Gastrocnemius medialis (tissue), 4 donors: ENCODE measurements around the gene ZNF365. TPM values are rescaled to one million over a fixed set of nuclear protein-coding genes. Genes with fewer than 3 reads are reported as not detected.
"Not testable (repeated sequence)": the region's sequence is repeated elsewhere in the genome, so short reads cannot be mapped to it uniquely, and the experiment has no call there.

Source experiments
- ATAC-seq, 2 donors: fragments of 150-250 bp; one replicate each; pipeline ENCODE4 v1.9.1; 2016
- DNase-seq, 2 donors: peaks; one replicate each; pipeline ENCODE4 v3.0.0-alpha.2; 2019
- H3K27ac ChIP-seq, 4 donors: fragments of 200-600 bp; sonication (generic); 1 replicate in 1 of 4; 2 replicates in 3 of 4; pipeline ENCODE4 v1.5.1; 2016 to 2018; ENCODE audit warnings: mild to moderate bottlenecking in 2 of 4, moderate library complexity in 1 of 4
- H3K27me3 ChIP-seq, 3 donors: fragments of 200-600 bp; sonication (generic) in 2 of 3; 1 replicate in 1 of 3; 2 replicates in 2 of 3; pipeline versions ENCODE4 v1.5.1 to v1.6.0; 2016 to 2019; ENCODE audit warnings: mild to moderate bottlenecking in 1 of 3, moderate library complexity in 1 of 3
- H3K36me3 ChIP-seq, 2 donors: fragments of 200-600 bp; sonication (generic) in 1 of 2; one replicate each; pipeline ENCODE4 v1.5.1; 2017 to 2018
- H3K4me1 ChIP-seq, 2 donors: fragments of 200-600 bp; sonication (generic) in 1 of 2; one replicate each; pipeline ENCODE4 v1.5.1; 2016 to 2017; ENCODE audit warnings: mild to moderate bottlenecking in 2 of 2
- H3K4me3 ChIP-seq, 4 donors: fragments of 200-600 bp; sonication (generic) in 3 of 4; 1 replicate in 1 of 4; 2 replicates in 3 of 4; pipeline ENCODE4 v1.5.1; 2016 to 2019; ENCODE audit warnings: mild to moderate bottlenecking in 2 of 4
- H3K9me3 ChIP-seq, 3 donors: fragments of 200-600 bp; sonication (generic) in 2 of 3; 1 replicate in 1 of 3; 2 replicates in 2 of 3; pipeline ENCODE4 v1.5.1; 2016 to 2019
- CTCF ChIP-seq, 5 experiments: fragments of 450-650 bp in 3 of 5; fragments of 200-600 bp in 2 of 5; sonication (generic) in 2 of 5; IDR thresholded peaks in 4 of 5; conservative IDR thresholded peaks in 1 of 5; 1 replicate in 4 of 5; 2 replicates in 1 of 5; pipeline ENCODE4 v1.5.1; 2016 to 2019; ENCODE audit warnings: antibody characterized with exemption in 5 of 5, mild to moderate bottlenecking in 3 of 5, moderate library complexity in 3 of 5
- POLR2A ChIP-seq, 2 donors: fragments of 450-650 bp; IDR thresholded peaks; one replicate each; pipeline ENCODE4 v1.6.1; 2017; ENCODE audit warnings: antibody characterized with exemption in 2 of 2, mild to moderate bottlenecking in 2 of 2, moderate library complexity in 2 of 2
- in situ Hi-C, 4 donors: fragments of 200-750 bp; cut with MboI; loops; one replicate each; pipeline versions ENCODE4 v1.15.0 to v1.8.0; 2017; ENCODE audit warnings: low sequenced_read_pairs in 4 of 4
- intact Hi-C: fragments of 100-400 bp; cut with DNase I; formaldehyde crosslinking; loops from one replicate; pipeline ENCODE4 v1.15.1; 2023; ENCODE audit warnings: low total_unique reads
- total RNA-seq, 4 donors: library from RNA; depleted of rRNA; stranded (reverse); fragments of >200 nt; gene quantifications; one replicate each; pipeline versions ENCODE4 v1.1.0 to v1.2.3, GENCODE V29; 2016

The ZNF365 gene
- total RNA-seq, 4 donors from 2014 or later = not detected

GRCh38 chr10:62376071-62377025 lies 2.2 kb downstream of the ZNF365 start:
- DNase-seq = no peak
- intact Hi-C loops = no loop called here
- H3K27ac ChIP-seq = no peak overlapping the region
- H3K4me3 ChIP-seq = no peak overlapping the region
- in situ Hi-C loops = no loop called here
- H3K4me1 ChIP-seq = no peaks in the 10 kb centered on the region
- no peak for TF ChIP-seq POLR2A (IDR thresholded peaks at IDR 0.05)
- TF ChIP-seq CTCF (IDR thresholded peaks at IDR 0.05 in 4 of 5, conservative IDR thresholded peaks at IDR 0.05 in 1 of 5) = no peak
- no peaks in the 10 kb centered on the region for H3K9me3 ChIP-seq
- H3K36me3 ChIP-seq = no peaks in the 10 kb centered on the region
- ATAC-seq = no peak
- H3K27me3 ChIP-seq = peaks cover 12 to 23% (median 17%) of the 10 kb centered on the region in 3 donors

- Histone ChIP-seq H3K27me3 (peaks cover 12 to 23% (median 17%) of the 10 kb centered on the region in 3 donors), H3K36me3 (no peaks in the 10 kb centered on the region), H3K9me3 (no peaks in the 10 kb centered on the region), H3K27ac (no peak overlapping the region), H3K4me3 (no peak overlapping the region), H3K4me1 (no peaks in the 10 kb centered on the region)
- in situ Hi-C loops (no loop called here), intact Hi-C loops (no loop called here)
- TF ChIP-seq CTCF (IDR thresholded peaks at IDR 0.05 in 4 of 5, conservative IDR thresholded peaks at IDR 0.05 in 1 of 5) (no peak), POLR2A (IDR thresholded peaks at IDR 0.05) (no peak)
- DNase-seq = no peak
- no peak for ATAC-seq
Measured at GRCh38 chr10:62377026-62377415, 2.9 kb downstream of the ZNF365 start.

- no peaks in the 10 kb centered on the region for H3K9me3 ChIP-seq
- H3K27me3 ChIP-seq = peaks cover 12 to 20% (median 17%) of the 10 kb centered on the region in 3 donors
- DNase-seq = no peak
- in situ Hi-C loops = no loop called here
- no peaks in the 10 kb centered on the region for H3K36me3 ChIP-seq
- no peak for ATAC-seq
- intact Hi-C loops = no loop called here
- H3K4me3 ChIP-seq = no peak overlapping the region
- H3K4me1 ChIP-seq = no peaks in the 10 kb centered on the region
- no peak for TF ChIP-seq POLR2A (IDR thresholded peaks at IDR 0.05)
- no peak for TF ChIP-seq CTCF (IDR thresholded peaks at IDR 0.05 in 4 of 5, conservative IDR thresholded peaks at IDR 0.05 in 1 of 5)
- H3K27ac ChIP-seq = no peak overlapping the region
Measured at GRCh38 chr10:62377966-62378365, 3.8 kb downstream of the ZNF365 start.

- H3K36me3 ChIP-seq, H3K9me3 ChIP-seq, intact Hi-C loops, H3K4me1 ChIP-seq, ATAC-seq, H3K4me3 ChIP-seq, DNase-seq, in situ Hi-C loops, H3K27ac ChIP-seq: not testable (repeated sequence)
- peaks cover 7 to 13% (median 13%) of the 10 kb centered on the region in 3 donors for H3K27me3 ChIP-seq
Measured at GRCh38 chr10:62378877-62379276, 4.7 kb downstream of the ZNF365 start.

GRCh38 chr10:62379394-62379793 lies 5.2 kb downstream of the ZNF365 start:
- TF ChIP-seq POLR2A (IDR thresholded peaks at IDR 0.05) (no peak), CTCF (IDR thresholded peaks at IDR 0.05 in 4 of 5, conservative IDR thresholded peaks at IDR 0.05 in 1 of 5) (no peak)
- DNase-seq = no peak
- intact Hi-C loops (no loop called here), in situ Hi-C loops (no loop called here)
- Histone ChIP-seq H3K27ac (no peak overlapping the region), H3K4me3 (no peak overlapping the region), H3K36me3 (no peaks in the 10 kb centered on the region), H3K27me3 (peaks cover 5 to 11% (median 10%) of the 10 kb centered on the region in 3 donors), H3K9me3 (no peaks in the 10 kb centered on the region), H3K4me1 (no peaks in the 10 kb centered on the region)
- ATAC-seq = no peak
